ENCODE results near the gene PTGS1.

DNA sequence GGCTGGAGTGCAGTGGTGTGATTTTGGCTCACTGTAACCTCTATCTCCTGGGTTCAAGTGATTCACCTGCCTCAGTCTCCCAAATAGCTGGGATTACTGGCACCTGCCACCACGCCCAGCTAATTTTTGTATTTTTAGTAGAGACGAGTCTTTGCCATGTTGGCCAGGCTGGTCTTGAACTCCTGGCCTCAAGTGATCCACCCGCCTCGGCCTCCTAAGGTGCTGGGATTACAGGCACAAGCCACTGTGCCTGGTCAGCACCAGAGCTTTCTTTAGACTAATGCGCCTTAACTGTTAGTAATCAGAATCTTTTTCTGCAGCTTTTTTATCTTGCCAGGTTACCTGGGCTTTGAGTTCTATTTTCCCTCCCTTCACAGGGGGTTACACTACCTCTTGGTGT lies 18.4 kb downstream of the PTGS1 start:
- TF ChIP-seq, protein P1, sequence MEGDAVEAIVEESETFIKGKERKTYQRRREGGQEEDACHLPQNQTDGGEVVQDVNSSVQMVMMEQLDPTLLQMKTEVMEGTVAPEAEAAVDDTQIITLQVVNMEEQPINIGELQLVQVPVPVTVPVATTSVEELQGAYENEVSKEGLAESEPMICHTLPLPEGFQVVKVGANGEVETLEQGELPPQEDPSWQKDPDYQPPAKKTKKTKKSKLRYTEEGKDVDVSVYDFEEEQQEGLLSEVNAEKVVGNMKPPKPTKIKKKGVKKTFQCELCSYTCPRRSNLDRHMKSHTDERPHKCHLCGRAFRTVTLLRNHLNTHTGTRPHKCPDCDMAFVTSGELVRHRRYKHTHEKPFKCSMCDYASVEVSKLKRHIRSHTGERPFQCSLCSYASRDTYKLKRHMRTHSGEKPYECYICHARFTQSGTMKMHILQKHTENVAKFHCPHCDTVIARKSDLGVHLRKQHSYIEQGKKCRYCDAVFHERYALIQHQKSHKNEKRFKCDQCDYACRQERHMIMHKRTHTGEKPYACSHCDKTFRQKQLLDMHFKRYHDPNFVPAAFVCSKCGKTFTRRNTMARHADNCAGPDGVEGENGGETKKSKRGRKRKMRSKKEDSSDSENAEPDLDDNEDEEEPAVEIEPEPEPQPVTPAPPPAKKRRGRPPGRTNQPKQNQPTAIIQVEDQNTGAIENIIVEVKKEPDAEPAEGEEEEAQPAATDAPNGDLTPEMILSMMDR (IDR thresholded peaks at IDR 0.05; ENCODE audit: insufficient read depth, low read depth, low read length), result no peak
- TF ChIP-seq EZH2 (IDR thresholded peaks at IDR 0.05; ENCODE audit: insufficient read depth, low read length), result no peak

Data from astrocyte (in vitro differentiated cells and primary cell).